CMK (cell line): ENCODE measurements around the gene FAM20B.
"Not testable (repeated sequence)": the region's sequence is repeated elsewhere in the genome, so short reads cannot be mapped to it uniquely, and the experiment has no call there.

Source experiments
- DNase-seq: peaks from one replicate; pipeline ENCODE4 v3.0.0-alpha.2; 2010; ENCODE audit warnings: low read depth

Gene FAM20B

GRCh38 chr1:179023946-179024650, 1.6 kb upstream of the FAM20B start:
- DNase-seq: no peak

- peak; percentile 63 for DNase-seq
These were observed 500 bp downstream of the FAM20B start for GRCh38 chr1:179025975-179026812.

GRCh38 chr1:179026813-179027669, 1.3 kb downstream of the FAM20B start:
- no peak for DNase-seq

GRCh38 chr1:179029321-179029759, 3.6 kb downstream of the FAM20B start:
- no peak for DNase-seq

GRCh38 chr1:179030130-179030529, 4.4 kb downstream of the FAM20B start:
- no peak for DNase-seq

- no peak for DNase-seq
These were observed 5.0 kb downstream of the FAM20B start for GRCh38 chr1:179030683-179031082.

- DNase-seq: no peak
These were observed 5.6 kb downstream of the FAM20B start for GRCh38 chr1:179031284-179031683.

GRCh38 chr1:179031855-179032513, 6.3 kb downstream of the FAM20B start:
- DNase-seq: no peak

GRCh38 chr1:179034720-179035119, 9.0 kb downstream of the FAM20B start:
- no peak for DNase-seq

GRCh38 chr1:179036844-179037465, 11.3 kb downstream of the FAM20B start:
- DNase-seq: no peak

GRCh38 chr1:179038528-179039281, 13.0 kb downstream of the FAM20B start:
- no peak for DNase-seq

GRCh38 chr1:179039502-179040174, 13.9 kb downstream of the FAM20B start:
- not testable (repeated sequence) for DNase-seq

GRCh38 chr1:179040175-179040551, 14.5 kb downstream of the FAM20B start:
- DNase-seq: not testable (repeated sequence)

GRCh38 chr1:179042087-179042486, 16.4 kb downstream of the FAM20B start:
- DNase-seq: no peak

- DNase-seq: no peak
These were observed 17.0 kb downstream of the FAM20B start for GRCh38 chr1:179042700-179043099.

GRCh38 chr1:179043266-179043665, 17.6 kb downstream of the FAM20B start:
- DNase-seq: no peak

GRCh38 chr1:179043907-179044306, 18.2 kb downstream of the FAM20B start:
- DNase-seq: no peak

GRCh38 chr1:179046808-179047635, 21.3 kb downstream of the FAM20B start:
- DNase-seq: peak; percentile 97

GRCh38 chr1:179047636-179047997, 21.9 kb downstream of the FAM20B start:
- no peak for DNase-seq
